Activated CD8-positive, alpha-beta memory T cell treated with anti-CD3 and anti-CD28 coated beads for 48 hours (primary cell): Measurements from ENCODE around the gene SALL3.
"Not testable (repeated sequence)": the region's sequence is repeated elsewhere in the genome, so short reads cannot be mapped to it uniquely, and the experiment has no call there.

ENCODE experiments used
- DNase-seq, 3 experiments: peaks; one replicate each; pipeline ENCODE4 v3.0.0-alpha.2; 2020; ENCODE audit warnings: low read depth in 2 of 3, low spot score in 2 of 3

Gene SALL3

DNA sequence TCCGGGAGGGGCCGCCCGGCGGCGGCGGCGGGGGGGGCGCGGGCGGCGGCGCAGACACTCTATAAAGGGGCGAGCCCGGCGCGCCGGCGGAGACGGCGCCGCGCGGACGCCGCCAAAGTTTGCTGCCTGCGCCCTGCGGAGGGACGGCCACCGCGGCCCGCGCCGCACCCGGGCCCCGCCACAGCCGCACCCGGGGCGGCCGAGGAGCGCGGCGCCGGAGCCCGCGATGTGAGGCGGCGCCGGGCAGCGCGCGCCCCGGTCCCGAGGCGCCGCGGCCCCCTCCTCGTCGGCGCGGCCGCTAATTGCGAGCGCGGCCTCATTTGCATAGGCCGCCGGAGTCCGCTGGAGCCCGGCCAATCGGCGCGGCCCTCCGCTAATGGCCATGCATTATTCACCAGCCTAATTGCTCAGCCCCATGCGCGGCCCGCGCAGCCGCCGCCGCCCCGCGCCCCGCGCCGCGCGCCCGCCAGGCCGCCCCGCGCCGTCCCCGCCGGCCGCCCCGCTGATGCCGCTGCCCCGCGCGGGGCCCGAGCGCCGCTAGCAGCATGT, at the start of gene SALL3:
Gene SALL3 (plus strand): TSS at position 89 of the 549 bp plus-strand sequence. CDS start 457 bp downstream, at position 546.
- no peak for DNase-seq

DNA sequence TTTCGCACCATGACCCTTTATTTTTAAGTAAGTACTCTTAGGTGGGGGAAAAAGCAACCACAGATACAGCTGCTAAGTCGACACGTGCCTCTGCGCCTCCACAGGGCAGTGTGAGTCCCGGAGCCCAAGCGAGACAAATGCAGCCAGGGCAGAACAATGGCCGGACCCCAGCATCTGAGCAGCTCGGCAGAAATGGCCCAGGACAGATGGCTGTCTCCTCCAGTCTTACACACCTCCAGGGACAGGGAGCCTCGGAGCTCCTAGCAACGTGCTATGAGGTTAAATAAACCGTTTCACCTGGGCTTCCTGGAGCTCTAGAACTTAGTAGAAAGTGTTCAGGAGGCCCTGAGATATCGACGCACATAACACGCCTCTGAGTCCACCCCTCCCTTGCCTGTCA, 47.3 kb upstream of the SALL3 start:
- DNase-seq: no peak

DNA sequence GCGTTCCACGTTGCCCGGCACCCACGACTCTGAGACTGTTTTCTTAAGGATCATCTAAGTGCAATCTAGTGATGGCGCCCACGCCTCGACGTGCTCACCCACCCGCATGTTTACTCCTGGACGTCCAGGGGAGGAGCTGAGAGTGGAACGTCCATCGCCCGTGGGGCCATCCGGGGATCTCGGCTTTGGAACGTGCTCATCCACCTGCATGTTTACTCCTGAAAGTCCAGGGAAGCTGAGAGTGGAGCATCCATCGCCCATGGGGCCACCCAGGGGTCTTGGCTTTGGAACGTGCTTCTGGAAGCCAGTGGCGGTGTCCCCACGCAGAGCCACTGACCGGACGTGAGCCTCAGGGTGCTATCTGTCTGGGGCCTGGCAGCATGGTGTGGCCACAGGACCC, 45.6 kb upstream of the SALL3 start:
- DNase-seq: no peak

DNA sequence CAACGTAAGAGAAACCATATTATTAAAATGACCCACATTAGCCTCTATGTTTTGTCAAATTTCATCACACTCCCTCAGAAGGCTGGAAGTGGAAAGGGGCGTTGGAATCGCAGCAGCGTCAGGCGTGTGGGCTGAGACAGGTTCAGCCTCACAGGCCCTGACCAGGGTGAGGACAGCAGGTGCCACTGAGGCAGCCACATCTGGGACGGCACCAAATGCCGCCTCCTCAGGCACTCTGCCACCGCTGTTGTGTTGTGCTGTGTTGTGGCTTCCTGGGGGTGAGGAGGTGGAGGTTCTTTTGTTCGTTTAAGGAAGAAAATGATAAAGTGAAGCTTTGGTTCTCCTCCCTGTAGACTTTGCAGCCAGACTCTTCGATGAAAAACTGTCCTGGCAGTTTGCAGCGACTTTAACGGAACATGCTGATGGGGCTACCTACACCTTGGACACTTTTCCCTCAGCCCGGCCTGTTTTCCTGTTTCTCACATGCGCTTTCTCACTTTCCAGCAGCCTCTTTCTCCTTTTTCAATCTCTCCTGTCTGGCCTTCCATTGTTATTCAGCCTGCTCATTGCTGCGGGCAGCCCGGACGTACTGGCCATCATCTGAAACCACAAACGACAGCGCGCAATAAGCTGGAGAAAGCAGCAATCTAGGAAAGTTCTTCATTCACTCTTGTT, 44.9 kb upstream of the SALL3 start:
- DNase-seq: no peak

DNA sequence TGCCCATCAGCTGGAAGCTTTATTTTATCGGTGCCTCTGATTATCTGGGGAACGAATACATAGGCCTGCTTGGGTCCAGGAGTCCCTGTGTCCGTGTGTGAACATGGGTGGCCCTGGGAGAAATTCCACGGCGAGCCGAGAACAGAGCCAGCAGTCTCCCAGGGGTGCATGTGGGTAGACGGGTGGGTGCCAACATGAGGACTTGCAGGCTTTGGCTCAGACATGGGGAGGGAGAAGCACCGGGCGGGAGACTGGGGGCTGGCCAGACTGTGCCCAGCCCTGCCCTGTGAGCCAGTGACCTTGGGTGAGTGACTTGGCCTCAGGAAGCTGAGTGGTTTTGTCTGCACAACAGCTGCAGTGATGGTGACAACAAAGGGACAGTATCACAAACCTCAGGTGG, 44.2 kb upstream of the SALL3 start:
- DNase-seq: no peak

DNA sequence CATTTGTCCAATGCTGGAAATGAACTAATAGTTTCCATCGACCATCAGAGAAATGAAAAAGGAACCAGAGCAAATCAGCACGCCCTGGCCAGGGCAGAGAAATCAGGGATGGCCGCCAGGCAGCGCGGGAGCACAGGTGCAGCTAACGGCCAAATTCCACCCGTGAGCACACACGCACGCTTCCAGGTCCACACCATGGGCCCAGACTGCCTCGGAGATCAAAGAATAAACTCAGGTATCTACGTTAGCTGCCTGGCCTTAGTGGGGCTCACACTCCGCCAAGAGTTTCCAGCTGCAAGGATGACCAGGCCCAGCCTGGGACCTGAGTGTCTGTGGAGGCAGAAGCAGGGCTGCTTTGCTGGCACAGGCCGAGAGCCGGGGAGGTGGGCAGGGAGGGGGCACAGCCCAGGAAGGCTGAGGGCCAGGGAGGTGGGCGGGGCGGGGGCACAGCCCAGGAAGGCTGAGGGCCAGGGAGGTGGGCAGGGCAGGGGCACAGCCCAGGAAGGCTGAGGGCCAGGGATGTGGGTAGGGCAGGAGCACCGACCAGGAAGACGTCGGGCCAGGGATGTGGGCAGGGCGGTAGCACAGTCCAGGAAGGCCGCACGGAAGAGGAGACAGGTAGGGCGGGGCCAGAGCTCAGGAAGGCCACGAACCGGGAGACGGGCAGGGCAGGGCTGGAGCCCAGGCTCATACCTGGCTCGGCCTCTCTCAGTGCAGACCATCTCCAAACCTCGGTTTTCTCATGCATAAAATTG, 43.2 kb upstream of the SALL3 start:
- no peak for DNase-seq

DNA sequence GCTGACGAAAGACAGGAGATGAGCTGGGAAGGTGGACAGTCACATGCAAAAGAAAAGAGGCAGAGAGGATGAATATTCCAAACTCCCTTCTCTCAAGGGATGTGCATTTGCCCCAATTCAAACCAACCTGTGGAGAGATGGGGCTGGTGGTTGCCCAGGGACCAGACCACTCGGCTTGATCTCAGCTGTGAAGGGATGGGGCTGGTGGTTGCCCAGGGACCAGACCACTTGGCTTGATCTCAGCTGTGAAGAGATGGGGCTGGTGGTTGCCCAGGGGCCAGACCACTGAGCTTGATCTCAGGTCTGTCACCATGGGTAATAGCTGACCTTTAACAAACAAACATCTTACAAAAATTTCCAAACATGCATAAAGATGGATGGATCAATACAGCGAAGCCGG, 42.5 kb upstream of the SALL3 start:
- DNase-seq: no peak

DNA sequence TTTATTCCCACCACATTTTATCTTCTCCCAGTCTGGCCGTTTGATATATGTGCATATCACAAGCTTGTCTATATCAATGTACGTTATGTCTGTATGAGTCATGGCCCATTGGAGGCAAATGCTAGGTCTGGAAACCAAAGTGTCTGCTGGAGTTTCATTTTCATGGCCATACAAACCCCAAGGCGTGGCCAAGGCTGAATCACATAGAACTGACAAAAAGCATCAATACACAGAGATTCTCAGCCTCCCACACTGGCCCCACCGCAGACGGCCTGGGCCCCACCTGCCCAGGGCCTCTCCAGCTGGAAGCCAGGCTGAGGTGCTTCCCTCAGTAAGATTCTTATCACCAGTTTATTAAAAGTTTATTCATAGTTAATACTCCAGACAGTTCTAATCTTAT, 40.5 kb upstream of the SALL3 start:
- peak; percentile 5 to 29 (median 6) for DNase-seq

DNA sequence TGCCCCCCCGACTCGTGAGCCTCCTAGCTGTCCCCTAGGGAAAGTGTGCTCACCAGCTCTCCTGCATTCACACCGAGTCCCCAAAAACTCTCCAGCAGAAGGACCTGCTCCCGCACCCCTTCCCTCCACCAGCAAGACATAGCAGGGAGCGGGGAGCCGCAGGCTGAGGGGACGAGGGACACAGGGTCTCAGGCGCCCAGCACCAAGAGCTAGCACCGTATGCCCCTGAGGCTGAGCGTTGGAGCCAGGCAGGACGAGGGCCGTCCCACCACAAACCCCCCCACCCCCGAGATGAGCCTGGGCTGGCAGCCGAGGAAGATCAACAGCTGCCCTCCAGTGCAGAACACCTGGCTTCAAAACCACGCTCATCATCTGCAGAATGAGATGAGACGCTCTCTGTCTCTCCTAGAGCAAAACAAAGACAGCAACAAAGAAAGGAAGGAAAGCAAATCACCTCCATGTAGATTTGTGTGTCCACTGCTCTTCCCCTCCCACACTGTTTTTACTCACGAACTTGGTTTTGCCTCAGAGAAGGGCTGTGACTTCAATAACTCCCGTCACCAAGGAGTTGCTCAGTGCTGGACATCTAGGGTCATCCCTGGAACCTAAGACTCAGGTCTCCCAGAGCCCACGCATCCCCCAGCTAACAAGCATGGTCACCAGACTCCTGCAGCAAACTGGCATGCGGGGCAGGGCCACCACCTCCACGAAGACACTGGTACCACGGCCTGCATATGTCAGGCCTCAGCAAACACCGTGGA, 39.7 kb upstream of the SALL3 start:
- DNase-seq: no peak

DNA sequence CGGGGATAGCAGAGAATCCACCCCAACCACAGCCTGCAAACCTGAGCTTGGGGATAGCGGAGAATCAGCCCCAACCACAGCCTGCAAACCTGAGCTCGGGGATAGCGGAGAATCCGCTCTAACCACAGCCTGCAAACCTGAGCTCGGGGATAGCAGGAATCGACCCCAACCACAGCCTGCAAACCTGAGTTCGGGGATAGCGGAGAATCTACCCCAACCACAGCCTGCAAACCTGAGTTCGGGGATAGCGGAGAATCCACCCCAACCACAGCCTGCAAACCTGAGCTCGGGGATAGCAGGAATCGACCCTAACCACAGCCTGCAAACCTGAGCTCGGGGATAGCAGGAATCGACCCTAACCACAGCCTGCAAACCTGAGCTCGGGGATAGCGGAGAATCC, 37.4 kb upstream of the SALL3 start:
- DNase-seq: not testable (repeated sequence)

DNA sequence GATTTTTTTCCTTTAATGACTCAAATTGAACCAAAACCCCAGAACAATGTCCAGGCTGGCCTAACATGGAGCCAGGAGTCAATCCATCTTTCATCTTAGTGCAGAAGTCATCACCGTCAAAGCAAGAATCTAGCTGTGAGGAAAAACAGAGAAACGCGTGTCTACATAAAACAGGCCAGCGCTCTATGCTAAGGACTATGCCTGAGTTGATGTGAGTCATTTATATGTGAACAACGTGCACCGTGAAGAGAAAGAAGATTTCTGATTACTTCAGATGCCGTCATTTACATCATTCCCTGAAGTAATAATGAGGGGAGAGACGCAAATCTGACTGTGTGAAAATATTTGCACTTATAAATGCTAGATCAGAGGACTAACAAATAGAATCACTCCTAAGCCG, 34.0 kb upstream of the SALL3 start:
- DNase-seq: no peak

DNA sequence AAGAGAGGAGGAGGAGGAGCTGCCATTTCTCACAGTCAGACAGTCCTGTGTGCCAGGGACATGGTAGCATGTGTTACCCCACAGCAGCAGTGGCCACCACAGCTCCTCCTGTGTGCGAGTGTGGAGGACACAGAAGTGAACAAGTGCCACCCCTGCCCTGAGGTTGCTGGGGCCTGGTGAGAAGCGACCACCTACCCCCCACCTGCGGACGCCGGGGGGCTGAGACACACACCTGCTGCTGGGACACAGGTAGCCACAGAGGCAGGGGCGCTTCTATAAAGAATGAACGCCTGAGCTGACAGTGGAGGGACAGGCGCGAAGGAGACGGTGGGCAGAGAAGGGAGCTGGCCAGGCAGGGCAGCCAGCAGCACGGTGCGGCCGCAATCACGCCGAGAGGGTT, 32.3 kb upstream of the SALL3 start:
- no peak for DNase-seq

DNA sequence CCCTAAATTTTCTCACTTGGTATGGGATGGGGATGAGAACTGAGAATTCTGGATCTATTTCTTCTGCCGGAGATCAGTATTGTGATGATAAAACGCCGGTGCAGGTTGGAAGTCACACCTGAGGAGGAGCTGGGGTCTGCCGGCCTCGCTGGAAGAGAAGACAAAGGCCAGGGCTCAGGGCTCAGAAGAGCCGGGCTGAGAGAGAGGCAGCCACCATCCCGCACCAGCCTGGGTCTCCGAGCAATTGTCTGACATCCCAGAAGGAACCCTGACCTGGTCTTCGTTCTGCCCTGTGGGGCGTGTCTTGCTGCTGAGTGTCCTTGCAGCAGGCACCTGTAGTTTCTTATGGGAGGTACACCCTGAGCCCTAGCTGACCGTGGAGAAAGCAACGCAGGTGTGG, 31.4 kb upstream of the SALL3 start:
- DNase-seq: no peak

DNA sequence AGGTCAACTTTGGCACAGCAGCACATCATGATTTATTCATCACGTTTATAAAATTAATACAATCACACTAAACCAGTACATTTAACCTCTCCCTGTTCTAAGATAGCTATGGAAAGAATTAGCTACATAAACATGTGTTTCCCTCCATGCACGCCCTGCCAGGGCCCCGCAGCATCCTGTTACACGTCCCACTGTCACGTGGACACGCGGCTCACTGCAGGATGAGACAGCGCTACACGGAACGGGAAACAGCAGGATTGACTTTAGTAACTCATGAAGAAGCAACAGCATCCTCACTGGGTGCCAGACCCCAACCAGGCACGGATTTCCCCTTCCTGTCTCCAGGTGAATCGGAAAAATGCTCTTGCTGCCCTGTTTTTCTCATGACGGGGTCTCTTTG, 30.9 kb upstream of the SALL3 start:
- no peak for DNase-seq

DNA sequence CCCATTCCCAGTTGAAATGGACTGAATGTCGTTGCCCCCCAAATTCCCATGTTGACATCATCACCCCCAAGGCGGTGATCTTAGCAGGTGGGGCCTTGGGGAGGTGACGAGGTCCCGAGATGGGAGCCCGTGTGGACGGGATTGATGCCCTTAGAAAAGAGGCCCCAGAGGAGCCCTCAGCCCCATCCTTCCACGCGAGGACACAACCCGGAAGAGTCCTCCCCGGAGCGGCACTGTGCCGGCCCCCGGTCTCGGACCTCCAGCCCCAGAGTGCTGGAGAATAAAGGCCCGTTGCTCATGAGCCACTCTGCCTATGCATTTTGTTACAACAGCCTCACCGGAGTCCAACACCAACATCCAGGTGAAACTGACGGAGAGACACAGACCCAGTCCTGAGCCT, 30.4 kb upstream of the SALL3 start:
- DNase-seq: no peak

DNA sequence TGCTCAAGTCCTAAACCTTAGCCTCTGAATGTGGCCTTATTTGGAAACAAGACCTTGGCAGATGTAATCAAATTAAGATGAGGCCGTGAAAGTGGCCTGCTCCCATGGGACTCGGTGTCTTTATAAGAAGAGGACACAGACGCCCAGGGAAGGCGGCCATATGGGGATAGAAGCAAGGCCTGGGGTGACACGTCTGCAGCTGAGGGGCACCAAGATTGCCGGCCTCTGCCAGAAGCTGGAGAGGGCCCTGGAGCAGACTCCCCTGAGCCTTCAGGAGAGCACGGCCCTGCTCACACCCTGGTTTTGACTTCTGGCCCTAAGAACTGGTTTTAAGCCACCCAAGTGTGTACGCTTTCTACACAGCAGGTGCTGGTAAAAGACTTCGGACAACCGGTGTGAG, 29.2 kb upstream of the SALL3 start:
- no peak for DNase-seq

DNA sequence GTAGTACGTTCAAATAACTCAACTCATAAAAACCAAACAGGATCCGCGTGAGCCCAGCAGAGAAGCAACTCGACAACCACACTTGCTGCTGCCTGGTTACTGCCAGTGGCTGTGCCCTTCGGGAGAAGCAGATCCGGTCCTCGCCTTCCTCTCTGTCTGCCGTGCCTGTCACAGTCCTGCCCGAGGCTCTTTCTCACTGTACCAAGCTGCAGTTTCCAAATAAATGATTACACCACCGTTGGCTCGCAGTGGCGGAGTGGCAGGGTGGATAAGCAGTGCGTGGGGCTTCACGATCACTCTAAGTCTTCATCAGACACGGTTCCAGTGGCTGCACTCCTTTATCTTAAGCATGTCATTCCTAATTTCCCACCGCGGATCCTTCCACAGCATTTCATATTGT, 26.1 kb upstream of the SALL3 start:
- no peak for DNase-seq

DNA sequence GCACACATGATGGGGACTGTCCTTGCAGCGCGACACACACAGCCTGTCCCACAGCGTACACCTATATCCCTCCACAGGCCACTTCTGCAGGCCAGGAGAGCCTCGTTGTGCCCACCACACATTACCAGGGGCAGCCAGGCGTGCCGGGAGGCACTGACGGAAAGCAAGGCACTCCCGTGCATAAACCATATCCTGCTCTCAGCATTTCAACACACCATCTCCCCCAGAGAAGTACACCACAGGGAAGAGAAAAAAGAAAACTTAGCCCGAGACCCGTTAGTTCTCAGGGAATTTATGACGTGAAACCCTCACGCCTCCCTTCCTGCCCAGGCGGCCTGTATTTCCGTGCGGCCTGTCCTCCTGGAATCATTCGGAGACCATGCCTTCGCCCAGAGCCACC, 24.6 kb upstream of the SALL3 start:
- no peak for DNase-seq

DNA sequence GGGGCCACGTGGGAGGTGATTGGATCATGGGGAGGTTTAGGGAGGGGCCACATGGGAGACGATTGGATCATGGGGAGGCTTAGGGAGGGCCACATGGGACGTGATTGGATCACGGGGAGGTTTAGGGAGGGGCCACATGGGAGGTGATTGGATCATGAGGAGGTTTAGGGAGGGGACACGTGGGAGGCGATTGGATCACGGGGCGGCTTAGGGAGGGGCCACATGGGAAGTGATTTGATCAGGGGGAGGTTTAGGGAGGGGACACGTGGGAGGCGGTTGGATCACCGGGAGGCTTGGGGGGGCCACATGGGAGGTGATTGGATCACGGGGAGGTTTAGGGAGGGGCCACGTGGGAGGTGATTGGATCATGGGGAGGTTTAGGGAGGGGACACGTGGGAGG, 22.5 kb upstream of the SALL3 start:
- no peak for DNase-seq

DNA sequence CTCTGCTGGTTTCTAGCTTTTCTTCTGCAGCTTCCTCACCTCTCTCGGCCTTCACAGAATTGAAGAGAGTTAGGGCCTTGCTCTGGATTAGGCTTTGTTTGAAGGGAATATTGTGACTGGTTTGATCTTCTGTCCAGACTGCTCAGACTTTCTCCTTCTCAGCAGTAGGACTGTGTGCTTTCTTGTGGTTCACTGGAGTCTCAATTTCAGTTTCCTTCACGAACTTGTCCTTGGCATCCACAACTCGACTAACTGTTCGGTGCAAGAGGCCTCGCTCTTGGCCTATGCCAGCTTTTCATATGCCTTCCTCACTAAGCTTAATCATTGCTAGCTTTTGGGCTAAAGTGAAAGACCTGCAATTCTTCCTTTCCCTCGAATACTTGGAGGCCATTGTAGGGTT, 18.9 kb upstream of the SALL3 start:
- no peak for DNase-seq

DNA sequence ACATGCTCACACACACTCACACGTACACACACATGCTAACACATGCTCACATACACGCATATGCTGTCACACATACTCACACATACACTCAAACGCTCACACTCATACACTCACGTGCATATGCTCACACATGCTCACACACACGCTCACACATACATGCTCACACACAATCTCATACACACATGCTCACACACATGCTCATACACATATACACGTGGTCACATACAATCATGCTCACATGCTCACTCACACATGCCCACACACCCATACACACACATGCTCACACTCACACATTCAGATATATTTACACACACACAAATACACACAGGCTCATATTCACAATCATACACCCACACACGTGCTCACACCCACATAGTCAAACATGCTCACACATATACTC, 17.5 kb upstream of the SALL3 start:
- DNase-seq: no peak

DNA sequence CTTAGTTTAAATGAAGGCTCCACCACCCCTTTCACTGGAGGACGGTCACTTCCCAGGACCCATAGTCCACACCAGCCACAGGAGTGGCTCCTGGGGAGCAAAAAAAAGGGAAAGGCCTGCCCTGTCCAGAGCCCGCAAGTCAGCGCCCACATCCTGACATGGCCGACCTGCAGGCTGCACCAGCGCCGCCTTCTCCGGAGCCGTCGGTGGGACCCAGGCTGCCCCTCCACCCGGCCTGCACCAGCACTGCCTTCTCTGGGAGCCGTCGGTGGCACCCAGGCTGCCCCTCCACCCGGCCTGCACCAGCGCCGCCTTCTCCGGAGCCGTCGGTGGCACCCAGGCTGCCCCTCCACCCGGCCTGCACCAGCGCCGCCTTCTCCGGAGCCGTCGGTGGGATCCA, 14.9 kb upstream of the SALL3 start:
- DNase-seq: not testable (repeated sequence)
